Activated T-helper 9 cell treated with anti-CD3 and anti-CD28 coated beads, Interleukin-2, amount 50 U/mL, for 16 hours (primary cell): ENCODE data around the gene KLHDC4.
"Not testable (repeated sequence)": the region's sequence is repeated elsewhere in the genome, so short reads cannot be mapped to it uniquely, and the experiment has no call there.

Source experiments
- DNase-seq: peaks from one replicate; pipeline ENCODE4 v3.0.0-alpha.2; 2020; ENCODE audit warnings: low read depth

Gene KLHDC4

GRCh38 chr16:87765776-87766484 lies at the start of gene KLHDC4:
Gene KLHDC4, minus strand, starts transcription at chr16:87765986. Its CDS starts 96 bp downstream, at chr16:87765890.
- peak; percentile 84 for DNase-seq

- DNase-seq = no peak
Observed at GRCh38 chr16:87815567-87815966, 49.8 kb upstream of the KLHDC4 start.

- DNase-seq = no peak
Observed at GRCh38 chr16:87812200-87812656, 46.4 kb upstream of the KLHDC4 start.

GRCh38 chr16:87811454-87811853 lies 45.7 kb upstream of the KLHDC4 start:
- DNase-seq = not testable (repeated sequence)

GRCh38 chr16:87809150-87809902 lies 43.5 kb upstream of the KLHDC4 start:
- no peak for DNase-seq

- DNase-seq = no peak
Observed at GRCh38 chr16:87808108-87808507, 42.3 kb upstream of the KLHDC4 start.

GRCh38 chr16:87806641-87807546 lies 41.1 kb upstream of the KLHDC4 start:
- peak; percentile 33 for DNase-seq

- no peak for DNase-seq
Observed at GRCh38 chr16:87806261-87806640, 40.5 kb upstream of the KLHDC4 start.

GRCh38 chr16:87803385-87803784 lies 37.6 kb upstream of the KLHDC4 start:
- no peak for DNase-seq

GRCh38 chr16:87802670-87803069 lies 36.9 kb upstream of the KLHDC4 start:
- no peak for DNase-seq

- no peak for DNase-seq
Observed at GRCh38 chr16:87801679-87802259, 36.0 kb upstream of the KLHDC4 start.

- DNase-seq = no peak
Observed at GRCh38 chr16:87800497-87800896, 34.7 kb upstream of the KLHDC4 start.

GRCh38 chr16:87795336-87795735 lies 29.6 kb upstream of the KLHDC4 start:
- no peak for DNase-seq

GRCh38 chr16:87794485-87795078 lies 28.8 kb upstream of the KLHDC4 start:
- no peak for DNase-seq

- DNase-seq = no peak
Observed at GRCh38 chr16:87792205-87792565, 26.4 kb upstream of the KLHDC4 start.

GRCh38 chr16:87791295-87792204 lies 25.8 kb upstream of the KLHDC4 start:
- DNase-seq = no peak

- DNase-seq = no peak
Observed at GRCh38 chr16:87790292-87791100, 24.7 kb upstream of the KLHDC4 start.

- DNase-seq = no peak
Observed at GRCh38 chr16:87789437-87790291, 23.9 kb upstream of the KLHDC4 start.
